ENCODE data around the gene TPBGL. TPM values are rescaled to one million over a fixed set of nuclear protein-coding genes. Genes with fewer than 3 reads are reported as not detected.

The TPBGL gene
- total and polyA plus RNA-seq, 2 of the 4 experiments (the other 2 are of a cell fraction): not detected

GRCh38 chr11:75199412-75199955, 41.1 kb upstream of the TPBGL start:
- H3K36me3 ChIP-seq (ENCODE audit: control insufficient read depth, insufficient read depth, low read length): no peaks in the 10 kb centered on the region
- POLR2A ChIA-PET (ENCODE audit: unreplicated experiment): no interaction called here
- CTCF ChIA-PET: no interaction called here
- H2BK120ac ChIP-seq (ENCODE audit: low read depth, low read length): no peak overlapping the region
- dilution Hi-C loops (cut with HindIII; ENCODE audit: low sequenced_read_pairs, unreplicated experiment): no loop called here
- no peak overlapping the region for H3K56ac ChIP-seq (ENCODE audit: extremely low read depth, insufficient read depth, low read length)
- H2BK15ac ChIP-seq (ENCODE audit: low read depth, low read length): no peak overlapping the region
- no peak overlapping the region for H3K9ac ChIP-seq (ENCODE audit: low read depth, low read length)
- no peak overlapping the region for H4K8ac ChIP-seq (ENCODE audit: low read depth in 2 of 2, low read length in 2 of 2)
- DNase-seq: no peak
- no peaks in the 10 kb centered on the region for H4K20me1 ChIP-seq (ENCODE audit: insufficient read depth, low read length)
- in situ Hi-C loops (cut with MboI; ENCODE audit: low sequenced_read_pairs): no loop called here
- H3K4me1 ChIP-seq (ENCODE audit: control insufficient read depth, insufficient read depth, low read length): no peaks in the 10 kb centered on the region
- H3K23ac ChIP-seq (ENCODE audit: low read depth, low read length): no peak overlapping the region
- no peak overlapping the region for H4K91ac ChIP-seq (ENCODE audit: insufficient read depth, low read depth, low read length)
- H3K4me3 ChIP-seq (ENCODE audit: insufficient read depth, low read depth, low read length): no peak overlapping the region
- H2AK5ac ChIP-seq (ENCODE audit: low read depth, low read length): no peak overlapping the region
- H3K79me1 ChIP-seq (ENCODE audit: low read depth in 1 of 2, low read length in 2 of 2): no peaks in the 10 kb centered on the region
- H2BK20ac ChIP-seq (ENCODE audit: low read depth, low read length): no peak overlapping the region
- ATAC-seq (ENCODE audit: low read depth): no peak
- 20% methylated on average over 1 of the region's 5 CpGs; no CpG with 5 or more reads in 1 of the 2 experiments for WGBS, 2 experiments (ENCODE audit: extremely low coverage in 2 of 2, insufficient read length in 1 of 2)
- no TSS peak for BruUV-seq (replicated peaks)
- TF ChIP-seq MAFK (IDR thresholded peaks at IDR 0.05; ENCODE audit: low read depth, low read length): no peak
- TF ChIP-seq RAD21 (IDR thresholded peaks at IDR 0.05; ENCODE audit: low read length): no peak
- no peak for TF ChIP-seq CEBPB (IDR thresholded peaks at IDR 0.05; ENCODE audit: low read depth, low read length)
- no peak for TF ChIP-seq ELK1 (IDR thresholded peaks at IDR 0.05; ENCODE audit: borderline replicate concordance, low read depth, low read length)
- no peak for TF ChIP-seq FOS (IDR thresholded peaks at IDR 0.05; ENCODE audit: low read depth, low read length)
- TF ChIP-seq MXI1 (IDR thresholded peaks at IDR 0.05; ENCODE audit: borderline replicate concordance, low read depth, low read length): no peak
- no peak for TF ChIP-seq CHD1 (IDR thresholded peaks at IDR 0.05; ENCODE audit: low read depth, low read length)
- no peak for TF ChIP-seq SMC3 (IDR thresholded peaks at IDR 0.05; ENCODE audit: low read depth, low read length)
- no peak overlapping the region for H2AK9ac ChIP-seq (replicated peaks; ENCODE audit: low read depth, low read length, poor library complexity)
- H3K9me3 ChIP-seq (ENCODE audit: control insufficient read depth, insufficient read depth, low read length): no peaks in the 10 kb centered on the region
- H3K9me1 ChIP-seq (ENCODE audit: insufficient read depth, low read length): no peaks in the 10 kb centered on the region
- no peak overlapping the region for H3K4me2 ChIP-seq (ENCODE audit: low read depth, low read length)
- no peak overlapping the region for H4K5ac ChIP-seq (ENCODE audit: low read depth, low read length)
- no peak overlapping the region for H3K14ac ChIP-seq (replicated peaks; ENCODE audit: low read depth, low read length)
- no peak overlapping the region for H2AFZ ChIP-seq (replicated peaks; ENCODE audit: low read length, poor library complexity)
- peaks cover 68% of the 10 kb centered on the region for H3K27me3 ChIP-seq (ENCODE audit: control insufficient read depth, insufficient read depth, low read length)
- intact Hi-C loops (cut with micrococcal nuclease): no loop called here
- H3K4ac ChIP-seq (ENCODE audit: low read depth, low read length): no peak overlapping the region
- no peak overlapping the region for H2BK5ac ChIP-seq (ENCODE audit: low read depth, low read length, poor library complexity, severe bottlenecking)
- H3K27ac ChIP-seq (ENCODE audit: insufficient read depth, low read length): no peak overlapping the region
- H3K18ac ChIP-seq (ENCODE audit: low read depth, low read length): no peak overlapping the region

Data from IMR-90 (cell line).